Sigmoid colon (tissue), 4 donors: ENCODE results near the gene STK32B.

Experiments
- CTCF ChIP-seq, 4 experiments: fragments of 450-650 bp in 3 of 4; fragments of 200-600 bp in 1 of 4; IDR thresholded peaks; one replicate each; pipeline ENCODE4 v1.5.1; 2016 to 2019; ENCODE audit warnings: antibody characterized with exemption in 4 of 4, mild to moderate bottlenecking in 3 of 4, moderate library complexity in 2 of 4
- POLR2A ChIP-seq, 2 donors: fragments of 450-650 bp; IDR thresholded peaks; one replicate each; pipeline ENCODE4 v1.6.1; 2016; ENCODE audit warnings: antibody characterized with exemption in 2 of 2, mild to moderate bottlenecking in 2 of 2, moderate library complexity in 2 of 2
- POLR2AphosphoS5 ChIP-seq, 4 donors: sonication (generic); formaldehyde crosslinking; IDR thresholded peaks; one replicate each; pipeline ENCODE4 v1.6.1; 2017; ENCODE audit warnings: antibody characterized with exemption in 4 of 4

- TF ChIP-seq CTCF (IDR thresholded peaks at IDR 0.05): no peak
- no peak for TF ChIP-seq POLR2A (IDR thresholded peaks at IDR 0.05)
- no peak for TF ChIP-seq POLR2AphosphoS5 (IDR thresholded peaks at IDR 0.05)
Measured at GRCh38 chr4:5381961-5382441, 330.7 kb downstream of the STK32B start.
